ENCODE results near the gene IGFL3.

The IGFL3 gene

DNA sequence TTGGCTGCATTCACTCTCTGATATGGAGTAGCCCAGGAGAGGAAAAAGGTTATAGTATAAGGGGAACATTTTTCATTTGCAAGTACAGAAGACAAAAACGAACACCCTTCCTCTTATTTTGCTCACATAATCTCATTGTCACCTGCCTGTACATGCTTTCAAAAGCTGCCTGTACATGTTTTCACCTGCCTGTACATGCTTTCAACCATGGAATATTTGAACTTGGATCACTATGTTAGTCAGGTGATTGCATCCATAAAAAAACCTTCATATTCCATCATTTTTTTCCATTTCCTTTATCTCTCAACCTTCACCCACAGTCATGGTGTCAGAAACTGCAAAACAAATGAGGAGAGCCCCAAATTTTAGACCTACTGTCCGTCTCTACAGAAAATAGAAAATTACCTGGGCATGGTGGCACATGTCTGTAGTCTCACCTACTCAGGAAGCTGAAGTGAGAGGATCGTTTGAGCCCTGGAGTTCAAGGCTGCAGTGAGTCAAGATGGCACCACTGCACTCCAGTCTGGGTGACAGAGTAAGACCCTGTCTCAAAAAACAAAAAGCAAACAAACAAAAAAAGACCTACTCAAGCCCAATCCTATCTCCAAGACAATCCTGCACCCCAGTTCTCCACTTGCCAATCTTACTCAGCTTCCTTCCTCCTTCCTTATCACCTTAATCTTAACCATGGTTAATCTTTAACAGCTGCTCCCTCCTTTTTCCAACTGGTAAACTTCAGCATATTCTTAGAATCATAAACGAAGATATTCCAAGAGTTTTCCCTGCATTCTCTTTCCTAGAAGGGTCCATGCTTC, 35.1 kb upstream of the IGFL3 start:
- H3K4me1 ChIP-seq (ENCODE audit: control insufficient read depth, low read depth, low read length): no peaks in the 10 kb centered on the region
- H3K79me1 ChIP-seq (ENCODE audit: low read length): no peaks in the 10 kb centered on the region
- no peaks in the 10 kb centered on the region for H3K27me3 ChIP-seq (ENCODE audit: insufficient read depth, low read length, poor library complexity)
- H3K27ac ChIP-seq (ENCODE audit: low read depth, low read length): no peak overlapping the region
- no peaks in the 10 kb centered on the region for H3K36me3 ChIP-seq (ENCODE audit: control insufficient read depth, insufficient read depth, low read length)
- H2BK15ac ChIP-seq (replicated peaks; ENCODE audit: low read depth): no peak overlapping the region
- H2AK5ac ChIP-seq (ENCODE audit: low read length): no peak overlapping the region
- H3K4me2 ChIP-seq (ENCODE audit: low read length): no peak overlapping the region
- DNase-seq: no peak
- no peak overlapping the region for H3K9ac ChIP-seq (ENCODE audit: low read length)
- no peak overlapping the region for H2BK120ac ChIP-seq (ENCODE audit: low read depth, low read length)
- no peak overlapping the region for H3K18ac ChIP-seq (ENCODE audit: low read length)
- no peaks in the 10 kb centered on the region for H3K79me2 ChIP-seq (ENCODE audit: control insufficient read depth, insufficient read depth, low read length)
- no peak overlapping the region for H2BK5ac ChIP-seq (ENCODE audit: low read length)
- H3K4me3 ChIP-seq (ENCODE audit: low read length): no peak overlapping the region
- WGBS (ENCODE audit: extremely low coverage, insufficient coverage, low lambda C conversion rate): no CpG with 5 or more reads among the region's 4 CpGs
- no peak overlapping the region for H3K4ac ChIP-seq (ENCODE audit: low read depth, low read length)
- H3K23ac ChIP-seq (ENCODE audit: low read length): no peak overlapping the region
- H4K5ac ChIP-seq (ENCODE audit: low read length): no peak overlapping the region
- H4K8ac ChIP-seq (ENCODE audit: low read depth, low read length): no peak overlapping the region
- no peak overlapping the region for H3K56ac ChIP-seq (ENCODE audit: low read length)

DNA sequence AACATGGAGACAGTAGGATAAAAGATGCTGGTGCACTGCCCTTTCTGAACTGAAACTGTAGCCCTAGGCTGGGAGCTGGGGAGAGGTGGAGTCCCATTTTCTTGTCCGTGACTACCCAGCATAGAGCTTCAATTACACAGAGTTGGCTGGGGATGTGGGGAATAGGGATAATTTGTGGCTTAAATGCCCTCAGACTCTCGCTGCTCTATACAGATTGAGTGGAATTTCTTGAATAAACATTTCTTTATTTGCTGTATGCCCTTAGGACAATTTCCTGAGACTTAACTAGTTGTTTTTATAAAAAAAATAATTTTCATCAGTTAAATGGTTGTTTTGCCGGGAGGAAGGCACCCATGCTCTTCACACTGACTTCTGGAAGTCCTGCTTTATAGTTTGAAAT, 30.7 kb upstream of the IGFL3 start:
- no peak overlapping the region for H3K4ac ChIP-seq (ENCODE audit: low read depth, low read length)
- H3K27me3 ChIP-seq (ENCODE audit: insufficient read depth, low read length, poor library complexity): no peaks in the 10 kb centered on the region
- no peak overlapping the region for H3K4me3 ChIP-seq (ENCODE audit: low read length)
- H3K56ac ChIP-seq (ENCODE audit: low read length): no peak overlapping the region
- H3K79me1 ChIP-seq (ENCODE audit: low read length): no peaks in the 10 kb centered on the region
- no peak overlapping the region for H3K27ac ChIP-seq (ENCODE audit: low read depth, low read length)
- no CpG with 5 or more reads among the region's 3 CpGs for WGBS (ENCODE audit: extremely low coverage, insufficient coverage, low lambda C conversion rate)
- no peak overlapping the region for H4K8ac ChIP-seq (ENCODE audit: low read depth, low read length)
- H2AK5ac ChIP-seq (ENCODE audit: low read length): no peak overlapping the region
- no peaks in the 10 kb centered on the region for H3K79me2 ChIP-seq (ENCODE audit: control insufficient read depth, insufficient read depth, low read length)
- H2BK5ac ChIP-seq (ENCODE audit: low read length): no peak overlapping the region
- H3K9ac ChIP-seq (ENCODE audit: low read length): no peak overlapping the region
- no peak overlapping the region for H4K5ac ChIP-seq (ENCODE audit: low read length)
- no peak overlapping the region for H3K18ac ChIP-seq (ENCODE audit: low read length)
- no peaks in the 10 kb centered on the region for H3K4me1 ChIP-seq (ENCODE audit: control insufficient read depth, low read depth, low read length)
- H3K36me3 ChIP-seq (ENCODE audit: control insufficient read depth, insufficient read depth, low read length): no peaks in the 10 kb centered on the region
- H2BK15ac ChIP-seq (replicated peaks; ENCODE audit: low read depth): no peak overlapping the region
- H2BK120ac ChIP-seq (ENCODE audit: low read depth, low read length): no peak overlapping the region
- no peak overlapping the region for H3K23ac ChIP-seq (ENCODE audit: low read length)
- DNase-seq: no peak
- H3K4me2 ChIP-seq (ENCODE audit: low read length): no peak overlapping the region

DNA sequence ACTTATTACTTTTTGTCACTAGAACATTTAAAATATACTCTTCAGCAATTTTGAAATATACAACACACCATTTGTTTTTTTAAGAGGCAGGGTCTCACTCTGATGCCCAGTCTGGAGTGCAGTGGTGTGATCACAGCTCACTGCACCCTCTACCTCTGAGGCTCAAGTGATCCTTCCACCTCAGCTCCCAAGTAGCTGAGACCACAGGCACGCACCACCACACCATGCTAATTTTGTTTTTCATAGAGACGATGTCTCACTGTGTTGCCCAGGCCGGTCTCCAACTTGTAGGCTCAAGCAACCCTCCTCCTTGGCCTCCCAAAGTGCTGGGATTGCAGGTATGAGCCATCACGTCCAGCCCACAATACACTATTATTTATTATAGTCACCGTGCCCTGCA, 26.1 kb upstream of the IGFL3 start:
- Histone ChIP-seq H3K18ac (ENCODE audit: low read length) (no peak overlapping the region), H3K27ac (ENCODE audit: low read depth, low read length) (no peak overlapping the region), H3K9ac (ENCODE audit: low read length) (no peak overlapping the region), H3K4me3 (ENCODE audit: low read length) (no peak overlapping the region), H3K36me3 (ENCODE audit: control insufficient read depth, insufficient read depth, low read length) (no peaks in the 10 kb centered on the region), H2BK5ac (ENCODE audit: low read length) (no peak overlapping the region), H3K4ac (ENCODE audit: low read depth, low read length) (no peak overlapping the region), H2BK120ac (ENCODE audit: low read depth, low read length) (no peak overlapping the region), H4K5ac (ENCODE audit: low read length) (no peak overlapping the region), H3K4me2 (ENCODE audit: low read length) (no peak overlapping the region), H3K27me3 (ENCODE audit: insufficient read depth, low read length, poor library complexity) (no peaks in the 10 kb centered on the region), H2BK15ac (replicated peaks; ENCODE audit: low read depth) (no peak overlapping the region), H3K23ac (ENCODE audit: low read length) (no peak overlapping the region), H2AK5ac (ENCODE audit: low read length) (no peak overlapping the region), H3K4me1 (ENCODE audit: control insufficient read depth, low read depth, low read length) (no peaks in the 10 kb centered on the region), H3K79me1 (ENCODE audit: low read length) (no peaks in the 10 kb centered on the region), H4K8ac (ENCODE audit: low read depth, low read length) (no peak overlapping the region), H3K56ac (ENCODE audit: low read length) (no peak overlapping the region), H3K79me2 (ENCODE audit: control insufficient read depth, insufficient read depth, low read length) (no peaks in the 10 kb centered on the region)
- no peak for DNase-seq
- WGBS (ENCODE audit: extremely low coverage, insufficient coverage, low lambda C conversion rate): no CpG with 5 or more reads among the region's 5 CpGs

DNA sequence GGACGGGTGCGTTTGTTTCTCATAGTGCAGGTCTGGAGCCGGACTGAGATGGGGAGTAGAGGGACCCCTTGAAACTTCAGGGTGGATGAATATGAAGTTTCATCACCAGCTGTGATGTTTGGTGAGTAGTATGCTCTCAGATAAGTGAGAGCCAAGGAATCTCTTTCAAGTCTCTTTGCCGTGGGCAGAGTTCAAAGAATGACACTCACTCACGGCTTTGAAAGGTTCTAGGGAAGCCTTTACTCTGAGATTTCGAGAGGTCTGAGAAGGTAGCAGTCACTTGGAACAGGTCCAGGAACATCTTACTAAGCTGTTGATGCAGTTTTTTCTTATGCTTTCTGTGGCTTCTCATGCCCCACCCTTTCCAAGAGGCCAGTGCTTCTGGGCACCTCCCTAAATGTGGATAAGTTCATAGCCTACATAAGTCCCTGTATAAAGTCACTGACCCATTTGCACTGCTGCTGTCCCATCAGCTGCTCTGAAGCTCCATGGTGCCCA, 23.4 kb upstream of the IGFL3 start, which contains the start of gene IGFL2:
Gene IGFL2 (plus strand): TSS at position 448 of the 498 bp plus-strand sequence. CDS start 41 bp downstream, at position 489.
- Histone ChIP-seq H3K27me3 (ENCODE audit: insufficient read depth, low read length, poor library complexity) (no peaks in the 10 kb centered on the region), H3K4ac (ENCODE audit: low read depth, low read length) (no peak within 1 kb of the TSS), H3K9ac (ENCODE audit: low read length) (no peak within 1 kb of the TSS), H2BK15ac (replicated peaks; ENCODE audit: low read depth) (no peak within 1 kb of the TSS), H3K18ac (ENCODE audit: low read length) (no peak within 1 kb of the TSS), H3K4me3 (ENCODE audit: low read length) (no peak within 1 kb of the TSS), H3K36me3 (ENCODE audit: control insufficient read depth, insufficient read depth, low read length) (no peaks in the 10 kb centered on the region), H3K23ac (ENCODE audit: low read length) (no peak within 1 kb of the TSS), H4K8ac (ENCODE audit: low read depth, low read length) (no peak within 1 kb of the TSS), H3K56ac (ENCODE audit: low read length) (no peak within 1 kb of the TSS), H2BK5ac (ENCODE audit: low read length) (no peak within 1 kb of the TSS), H3K4me1 (ENCODE audit: control insufficient read depth, low read depth, low read length) (no peaks in the 10 kb centered on the region), H3K79me1 (ENCODE audit: low read length) (no peaks in the 10 kb centered on the region), H2BK120ac (ENCODE audit: low read depth, low read length) (no peak within 1 kb of the TSS), H3K27ac (ENCODE audit: low read depth, low read length) (no peak within 1 kb of the TSS), H4K5ac (ENCODE audit: low read length) (no peak within 1 kb of the TSS), H2AK5ac (ENCODE audit: low read length) (no peak within 1 kb of the TSS), H3K79me2 (ENCODE audit: control insufficient read depth, insufficient read depth, low read length) (no peaks in the 10 kb centered on the region), H3K4me2 (ENCODE audit: low read length) (no peak within 1 kb of the TSS)
- no CpG with 5 or more reads among the region's 6 CpGs for WGBS (ENCODE audit: extremely low coverage, insufficient coverage, low lambda C conversion rate)
- no peak for DNase-seq

DNA sequence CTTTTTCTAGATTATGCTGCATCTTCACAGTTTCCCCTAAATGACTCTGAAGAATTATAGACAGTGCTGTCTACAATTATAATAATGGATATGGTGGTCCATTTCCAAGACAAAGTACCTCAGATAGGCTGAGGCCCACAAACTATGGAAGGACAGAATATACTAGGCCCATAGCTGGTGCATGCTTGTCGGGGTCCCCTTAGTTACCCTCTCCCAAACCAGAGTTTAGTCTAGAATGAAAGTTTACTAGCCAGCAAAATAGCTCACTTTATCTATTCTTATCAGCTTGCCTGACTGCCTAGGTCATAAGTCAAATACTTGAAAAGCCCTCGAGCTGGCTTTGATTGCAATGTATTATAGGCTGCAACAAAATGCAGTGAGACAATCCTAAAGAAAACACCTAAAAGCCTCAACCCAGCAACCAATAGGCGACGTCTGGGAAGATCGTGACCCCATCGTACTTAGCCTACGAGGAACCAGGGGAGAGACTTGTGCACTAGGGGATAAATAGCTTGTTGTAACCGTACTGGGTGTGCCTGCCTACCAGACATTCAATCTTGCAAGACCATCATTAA, 22.8 kb upstream of the IGFL3 start:
- Histone ChIP-seq H3K4me1 (ENCODE audit: control insufficient read depth, low read depth, low read length) (no peaks in the 10 kb centered on the region), H3K79me1 (ENCODE audit: low read length) (no peaks in the 10 kb centered on the region), H3K27me3 (ENCODE audit: insufficient read depth, low read length, poor library complexity) (no peaks in the 10 kb centered on the region), H3K36me3 (ENCODE audit: control insufficient read depth, insufficient read depth, low read length) (no peaks in the 10 kb centered on the region), H4K5ac (ENCODE audit: low read length) (no peak overlapping the region), H2AK5ac (ENCODE audit: low read length) (no peak overlapping the region), H3K4me3 (ENCODE audit: low read length) (no peak overlapping the region), H3K18ac (ENCODE audit: low read length) (no peak overlapping the region), H2BK15ac (replicated peaks; ENCODE audit: low read depth) (no peak overlapping the region), H3K4me2 (ENCODE audit: low read length) (no peak overlapping the region), H3K4ac (ENCODE audit: low read depth, low read length) (no peak overlapping the region), H3K9ac (ENCODE audit: low read length) (no peak overlapping the region), H3K56ac (ENCODE audit: low read length) (no peak overlapping the region), H2BK5ac (ENCODE audit: low read length) (no peak overlapping the region), H2BK120ac (ENCODE audit: low read depth, low read length) (no peak overlapping the region), H4K8ac (ENCODE audit: low read depth, low read length) (no peak overlapping the region), H3K27ac (ENCODE audit: low read depth, low read length) (no peak overlapping the region), H3K23ac (ENCODE audit: low read length) (no peak overlapping the region), H3K79me2 (ENCODE audit: control insufficient read depth, insufficient read depth, low read length) (no peaks in the 10 kb centered on the region)
- WGBS (ENCODE audit: extremely low coverage, insufficient coverage, low lambda C conversion rate): no CpG with 5 or more reads among the region's 8 CpGs
- DNase-seq: no peak

Data from mesendoderm (in vitro differentiated cells).